ENCODE results near the gene LRTM2.

LRTM2 gene

GRCh38 chr12:1819571-1819970 lies 794 bp upstream of the LRTM2 start:
- TF ChIP-seq Cebpa-rat (IDR thresholded peaks at IDR 0.05) = no peak
- Histone ChIP-seq H3K27ac (peak overlapping the region in 5 of 11 experiments; percentile 11 to 81 (median 15); a peak in 6 of 22 replicates), H3K27me3 (peaks cover 0 to 25% (median 0%) of the 10 kb centered on the region in 11 experiments; a peak in 9 of 22 replicates), H3K9me3 (replicated peaks in 1 of 11) (0 out of 22 replicates have a peak, but pooled peaks cover 0 to 3% (median 0%) of the 10 kb centered on the region in 11 experiments), H3K4me2 (peak overlapping the region; percentile 80 to 97 (median 95)), H3K9ac (peak overlapping the region in 6 of 11 experiments; percentile 50 to 79 (median 75); a peak in 10 of 22 replicates), H3K4me1 (peaks cover 73 to 86% (median 85%) of the 10 kb centered on the region in 10 experiments), H3K4me3 (peak overlapping the region in 2 of 10 experiments; percentile 36 to 52; a peak in 2 of 20 replicates), H4K20me1 (no peaks in the 10 kb centered on the region), H3K36me3 (no peaks in the 10 kb centered on the region)

GRCh38 chr12:1820896-1821291 lies 529 bp downstream of the LRTM2 start:
- H3K4me1 ChIP-seq = peaks cover 60 to 86% (median 85%) of the 10 kb centered on the region in 10 experiments
- TF ChIP-seq Cebpa-rat (IDR thresholded peaks at IDR 0.05) = no peak
- peak overlapping the region in 9 of 10 experiments; percentile 15 to 52 (median 36); a peak in 12 of 20 replicates for H3K4me3 ChIP-seq
- H3K36me3 ChIP-seq = no peaks in the 10 kb centered on the region
- peaks cover 0 to 25% (median 0%) of the 10 kb centered on the region in 11 experiments; a peak in 9 of 22 replicates for H3K27me3 ChIP-seq
- H3K9me3 ChIP-seq (replicated peaks in 1 of 11) = 0 out of 22 replicates have a peak, but pooled peaks cover 0 to 3% (median 0%) of the 10 kb centered on the region in 11 experiments
- peak overlapping the region; percentile 80 to 97 (median 95) for H3K4me2 ChIP-seq
- H4K20me1 ChIP-seq = no peaks in the 10 kb centered on the region
- peak overlapping the region in 6 of 11 experiments; percentile 48 to 79 (median 75); a peak in 10 of 22 replicates for H3K9ac ChIP-seq
- H3K27ac ChIP-seq = peak overlapping the region in 4 of 11 experiments; percentile 79 to 82 (median 80); a peak in 7 of 22 replicates

- Histone ChIP-seq H4K20me1 (no peaks in the 10 kb centered on the region), H3K4me2 (peak overlapping the region; percentile 80 to 97 (median 95)), H3K27ac (peak overlapping the region in 10 of 11 experiments; percentile 19 to 82 (median 68); a peak in 19 of 22 replicates), H3K9ac (peak overlapping the region; percentile 25 to 79 (median 63); a peak in 20 of 22 replicates), H3K27me3 (peaks cover 0 to 25% (median 0%) of the 10 kb centered on the region in 11 experiments; a peak in 9 of 22 replicates), H3K4me3 (peak overlapping the region in 4 of 10 experiments; percentile 28 to 52 (median 42); a peak in 7 of 20 replicates), H3K36me3 (no peaks in the 10 kb centered on the region), H3K9me3 (replicated peaks in 1 of 11) (0 out of 22 replicates have a peak, but pooled peaks cover 0 to 3% (median 0%) of the 10 kb centered on the region in 11 experiments), H3K4me1 (peaks cover 57 to 86% (median 85%) of the 10 kb centered on the region in 10 experiments)
- no peak for TF ChIP-seq Cebpa-rat (IDR thresholded peaks at IDR 0.05)
Observed at GRCh38 chr12:1821805-1822204, 1.4 kb downstream of the LRTM2 start.

GRCh38 chr12:1822699-1823098 lies 2.3 kb downstream of the LRTM2 start:
- Histone ChIP-seq H3K9me3 (replicated peaks in 1 of 11) (0 out of 22 replicates have a peak, but pooled peaks cover 0 to 3% (median 0%) of the 10 kb centered on the region in 11 experiments), H3K9ac (peak overlapping the region in 10 of 11 experiments; percentile 32 to 79 (median 66); a peak in 15 of 22 replicates), H3K4me1 (peaks cover 61 to 89% (median 89%) of the 10 kb centered on the region in 10 experiments), H3K4me2 (peak overlapping the region; percentile 80 to 97 (median 95)), H3K4me3 (peak overlapping the region in 3 of 10 experiments; percentile 28 to 52 (median 44); a peak in 2 of 20 replicates), H3K36me3 (no peaks in the 10 kb centered on the region), H3K27me3 (peaks cover 0 to 25% (median 0%) of the 10 kb centered on the region in 11 experiments; a peak in 9 of 22 replicates), H3K27ac (peak overlapping the region in 9 of 11 experiments; percentile 19 to 82 (median 69); a peak in 14 of 22 replicates), H4K20me1 (no peaks in the 10 kb centered on the region)
- TF ChIP-seq Cebpa-rat (IDR thresholded peaks at IDR 0.05) = no peak

- Histone ChIP-seq H3K27me3 (peaks cover 0 to 25% (median 0%) of the 10 kb centered on the region in 11 experiments; a peak in 9 of 22 replicates), H3K36me3 (no peaks in the 10 kb centered on the region), H3K27ac (peak overlapping the region in 7 of 11 experiments; percentile 18 to 82 (median 79); a peak in 11 of 22 replicates), H3K9ac (peak overlapping the region in 5 of 11 experiments; percentile 60 to 79 (median 76); a peak in 10 of 22 replicates), H3K9me3 (replicated peaks in 1 of 11) (no peaks in the 10 kb centered on the region), H3K4me3 (peak overlapping the region in 1 of 10 experiments; percentile 28; a peak in 1 of 20 replicates), H3K4me1 (peaks cover 66 to 94% (median 94%) of the 10 kb centered on the region in 10 experiments), H4K20me1 (no peaks in the 10 kb centered on the region), H3K4me2 (peak overlapping the region; percentile 80 to 97 (median 95))
- no peak for TF ChIP-seq Cebpa-rat (IDR thresholded peaks at IDR 0.05)
Observed at GRCh38 chr12:1823237-1823636, 2.9 kb downstream of the LRTM2 start.

GRCh38 chr12:1825382-1826102 lies 5.2 kb downstream of the LRTM2 start:
- no peak for TF ChIP-seq Cebpa-rat (IDR thresholded peaks at IDR 0.05)
- H3K9me3 ChIP-seq (replicated peaks in 1 of 11) = no peaks in the 10 kb centered on the region
- peak overlapping the region in 6 of 11 experiments; percentile 57 to 84 (median 79); a peak in 8 of 22 replicates for H3K27ac ChIP-seq
- no peaks in the 10 kb centered on the region; a peak in 1 of 22 replicates for H3K36me3 ChIP-seq
- peaks cover 0 to 13% (median 0%) of the 10 kb centered on the region in 11 experiments; a peak in 9 of 22 replicates for H3K27me3 ChIP-seq
- H3K4me1 ChIP-seq = peaks cover 66 to 100% (median 100%) of the 10 kb centered on the region in 10 experiments
- H3K4me3 ChIP-seq = no peak overlapping the region
- peak overlapping the region in 4 of 11 experiments; percentile 72 to 78 (median 75); a peak in 8 of 22 replicates for H3K9ac ChIP-seq
- peak overlapping the region in 10 of 11 experiments; percentile 16 to 97 (median 96); a peak in 19 of 22 replicates for H3K4me2 ChIP-seq
- no peaks in the 10 kb centered on the region for H4K20me1 ChIP-seq

- H3K4me2 ChIP-seq = peak overlapping the region; percentile 82 to 97 (median 96)
- H3K27ac ChIP-seq = peak overlapping the region in 8 of 11 experiments; percentile 46 to 84 (median 72); a peak in 16 of 22 replicates
- H3K4me3 ChIP-seq = peak overlapping the region in 2 of 10 experiments; percentile 38 to 45; a peak in 3 of 20 replicates
- TF ChIP-seq Cebpa-rat (IDR thresholded peaks at IDR 0.05) = no peak
- no peaks in the 10 kb centered on the region for H4K20me1 ChIP-seq
- H3K36me3 ChIP-seq = peaks cover 0 to 4% (median 0%) of the 10 kb centered on the region in 11 experiments; a peak in 2 of 22 replicates
- H3K9me3 ChIP-seq (replicated peaks in 1 of 11) = no peaks in the 10 kb centered on the region
- peak overlapping the region in 9 of 11 experiments; percentile 29 to 78 (median 61); a peak in 15 of 22 replicates for H3K9ac ChIP-seq
- H3K27me3 ChIP-seq = peaks cover 0 to 4% (median 0%) of the 10 kb centered on the region in 11 experiments; a peak in 8 of 22 replicates
- H3K4me1 ChIP-seq = peaks cover 66 to 100% (median 100%) of the 10 kb centered on the region in 10 experiments
Observed at GRCh38 chr12:1826401-1826800, 6.0 kb downstream of the LRTM2 start.

Data from BLaER1 treated with 17β-estradiol and CSF1 and Interleukin-3, amounts not matched to agents 10 nM and 100 nM (cell line).